Transverse colon (tissue), 4 donors: ENCODE results near the gene TBCD. TPM values are rescaled to one million over a fixed set of nuclear protein-coding genes. Genes with fewer than 3 reads are reported as not detected.

Experiments
- DNase-seq: peaks from one replicate; pipeline ENCODE4 v3.0.0-alpha.2; 2019
- H3K27ac ChIP-seq, 4 donors: fragments of 200-600 bp; sonication (generic); 2 replicates each; pipeline ENCODE4 v1.5.1; 2016 to 2018; ENCODE audit warnings: inconsistent platforms in 4 of 4
- H3K27me3 ChIP-seq: fragments of 200-600 bp; sonication (generic); 2 replicates; pipeline ENCODE4 v1.5.1; 2017; ENCODE audit warnings: inconsistent platforms
- H3K36me3 ChIP-seq, 4 donors: fragments of 200-600 bp; sonication (generic); 2 replicates each; pipeline ENCODE4 v1.5.1; 2017 to 2019; ENCODE audit warnings: inconsistent platforms in 4 of 4
- H3K4me1 ChIP-seq, 4 donors: fragments of 200-600 bp; sonication (generic); 2 replicates each; pipeline ENCODE4 v1.5.1; 2017 to 2020; ENCODE audit warnings: inconsistent platforms in 4 of 4
- H3K4me3 ChIP-seq, 4 donors: fragments of 200-600 bp; sonication (generic); 1 replicate in 1 of 4; 2 replicates in 3 of 4; pipeline versions ENCODE4 v1.5.1 to v1.6.1; 2017 to 2019; ENCODE audit warnings: inconsistent platforms in 4 of 4
- H3K9me3 ChIP-seq, 2 donors: fragments of 200-600 bp; sonication (generic); 2 replicates each; pipeline ENCODE4 v1.5.1; 2017 to 2019; ENCODE audit warnings: inconsistent platforms in 2 of 2
- CTCF ChIP-seq, 5 experiments: fragments of 200-600 bp in 3 of 5; fragments of 450-650 bp in 2 of 5; sonication (generic) in 3 of 5; IDR thresholded peaks; 1 replicate in 2 of 5; 2 replicates in 3 of 5; pipeline ENCODE4 v1.5.1; 2016 to 2017; ENCODE audit warnings: antibody characterized with exemption in 5 of 5, inconsistent platforms in 3 of 5, mild to moderate bottlenecking in 2 of 5, moderate library complexity in 1 of 5
- EP300 ChIP-seq: sonication (generic); formaldehyde crosslinking; IDR thresholded peaks from one replicate; pipeline ENCODE4 v1.6.1; 2017; ENCODE audit warnings: antibody characterized with exemption, low read depth
- POLR2A ChIP-seq: fragments of 450-650 bp; IDR thresholded peaks from one replicate; pipeline ENCODE4 v1.6.1; 2016; ENCODE audit warnings: antibody characterized with exemption, mild to moderate bottlenecking, moderate library complexity
- POLR2AphosphoS5 ChIP-seq, 3 donors: sonication (generic); formaldehyde crosslinking; IDR thresholded peaks; one replicate each; pipeline ENCODE4 v1.6.1; 2016; ENCODE audit warnings: antibody characterized with exemption in 3 of 3
- WGBS, 2 donors: methylation state at CpG; one replicate each; pipeline ENCODE4 v1.1.5; 2018; ENCODE audit warnings: low coverage in 1 of 2; 5-methylcytosine and 5-hydroxymethylcytosine counted together
- in situ Hi-C, 4 donors: fragments of 200-750 bp; cut with MboI; loops; one replicate each; pipeline versions ENCODE4 v1.15.0 to v1.15.1; 2017; ENCODE audit warnings: low sequenced_read_pairs in 3 of 4, low pct_ligation_motif_present in 1 of 4, low pct_unique_long_range_greater_than_20kb in 1 of 4
- intact Hi-C: fragments of 100-400 bp; cut with DNase I; formaldehyde crosslinking; loops from one replicate; pipeline ENCODE4 v1.15.1; 2023; ENCODE audit warnings: low total_unique reads
- total RNA-seq, 4 donors: library from RNA; depleted of rRNA; stranded (reverse); fragments of >200 nt; gene quantifications; one replicate each; pipeline ENCODE4 v1.1.0, GENCODE V29; 2016

The TBCD gene
- total RNA-seq, 4 donors from 2014 or later = 38.6 to 104 (median 39.8) TPM

- in situ Hi-C loops = no loop called here
- WGBS, 2 donors = 80 to 93% methylated on average over 3 to 28 of the region's 33 CpGs
- Histone ChIP-seq H3K27me3 (no peaks in the 10 kb centered on the region), H3K9me3 (no peaks in the 10 kb centered on the region), H3K27ac (no peak overlapping the region), H3K4me3 (no peak overlapping the region), H3K36me3 (peaks cover 0 to 5% (median 0%) of the 10 kb centered on the region in 4 donors), H3K4me1 (peaks cover 4 to 21% (median 13%) of the 10 kb centered on the region in 4 donors)
- no peak for DNase-seq
- TF ChIP-seq EP300 (no peak), POLR2A (no peak), CTCF (IDR thresholded peaks at IDR 0.05) (no peak), POLR2AphosphoS5 (IDR thresholded peaks at IDR 0.05) (no peak)
- intact Hi-C loops = no loop called here
Observed at GRCh38 chr17:82872591-82873520, 121.0 kb downstream of the TBCD start.

- no peaks in the 10 kb centered on the region for H3K9me3 ChIP-seq
- intact Hi-C loops (no loop called here), in situ Hi-C loops (no loop called here)
- H3K27ac ChIP-seq = no peak overlapping the region
- WGBS, 2 donors = 94 to 96% methylated on average over 5 to 19 of the region's 19 CpGs
- H3K4me3 ChIP-seq = no peak overlapping the region
- no peaks in the 10 kb centered on the region for H3K27me3 ChIP-seq
- peaks cover 4 to 22% (median 13%) of the 10 kb centered on the region in 4 donors for H3K4me1 ChIP-seq
- TF ChIP-seq EP300 (no peak), POLR2AphosphoS5 (IDR thresholded peaks at IDR 0.05) (no peak), CTCF (IDR thresholded peaks at IDR 0.05) (no peak), POLR2A (no peak)
- peaks cover 0 to 5% (median 0%) of the 10 kb centered on the region in 4 donors for H3K36me3 ChIP-seq
- no peak for DNase-seq
Observed at GRCh38 chr17:82873521-82873920, 121.7 kb downstream of the TBCD start.

GRCh38 chr17:82874011-82874835 is 122.4 kb downstream of the TBCD start:
- peaks cover 4 to 22% (median 13%) of the 10 kb centered on the region in 4 donors for H3K4me1 ChIP-seq

More at GRCh38 chr17:82874011-82874835, 122.4 kb downstream of the TBCD start:
- peaks cover 0 to 5% (median 0%) of the 10 kb centered on the region in 4 donors for H3K36me3 ChIP-seq
- in situ Hi-C loops = no loop called here
- no peak overlapping the region for H3K27ac ChIP-seq
- H3K27me3 ChIP-seq = no peaks in the 10 kb centered on the region
- TF ChIP-seq POLR2A = no peak
- no peak for TF ChIP-seq POLR2AphosphoS5 (IDR thresholded peaks at IDR 0.05)
- TF ChIP-seq EP300 = no peak
- TF ChIP-seq CTCF (IDR thresholded peaks at IDR 0.05) = no peak
- no peaks in the 10 kb centered on the region for H3K9me3 ChIP-seq
- DNase-seq = no peak
- H3K4me3 ChIP-seq = no peak overlapping the region
- 93% methylated on average over 34 of the region's 34 CpGs; no CpG with 5 or more reads in 1 of the 2 donors for WGBS, 2 donors
- intact Hi-C loops = no loop called here
